Measurements from ENCODE around the gene ZGLP1. TPM values are rescaled to one million over a fixed set of nuclear protein-coding genes. Genes with fewer than 3 reads are reported as not detected.
"Not testable (repeated sequence)": the region's sequence is repeated elsewhere in the genome, so short reads cannot be mapped to it uniquely, and the experiment has no call there.

Gene ZGLP1
- total RNA-seq, 1 donor from 2014 or later, result 1.6 TPM

DNA sequence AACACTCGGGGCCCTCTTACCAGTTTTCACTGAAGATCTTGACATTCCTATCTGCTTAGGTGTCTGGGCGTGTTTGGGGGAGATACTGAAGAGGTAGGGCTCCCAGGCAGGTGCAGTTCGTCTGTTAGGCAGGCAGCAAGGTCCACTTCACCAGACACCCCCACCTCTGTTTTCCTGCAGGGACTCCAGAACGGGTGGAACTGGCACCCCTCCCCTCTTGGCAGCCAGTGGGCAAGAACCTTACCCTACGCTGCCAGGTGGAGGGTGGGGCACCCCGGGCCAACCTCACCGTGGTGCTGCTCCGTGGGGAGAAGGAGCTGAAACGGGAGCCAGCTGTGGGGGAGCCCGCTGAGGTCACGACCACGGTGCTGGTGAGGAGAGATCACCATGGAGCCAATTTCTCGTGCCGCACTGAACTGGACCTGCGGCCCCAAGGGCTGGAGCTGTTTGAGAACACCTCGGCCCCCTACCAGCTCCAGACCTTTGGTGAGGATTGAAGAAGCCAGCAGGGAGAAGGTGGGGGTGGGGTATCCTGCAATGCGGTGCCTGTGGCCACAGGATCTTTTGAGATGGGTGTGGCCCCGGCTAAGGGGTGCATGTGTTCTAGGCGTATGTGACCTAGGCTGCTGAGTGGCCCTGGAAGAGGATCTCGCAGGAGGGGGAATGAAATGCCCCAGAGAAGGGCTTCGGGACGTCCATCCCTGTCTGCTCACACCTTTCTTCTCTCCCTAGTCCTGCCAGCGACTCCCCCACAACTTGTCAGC lies 26.1 kb downstream of the ZGLP1 start:
- FAIRE-seq (no peak), DNase-seq (ENCODE audit: low spot score in 2 of 2) (no peak)

GRCh38 chr19:10282043-10282442 lies 27.6 kb downstream of the ZGLP1 start:
- FAIRE-seq; DNase-seq (ENCODE audit: low spot score in 2 of 2): not testable (repeated sequence)

GRCh38 chr19:10279737-10280442 lies 29.7 kb downstream of the ZGLP1 start:
- FAIRE-seq (no peak), DNase-seq (ENCODE audit: low spot score in 2 of 2) (no peak)

DNA sequence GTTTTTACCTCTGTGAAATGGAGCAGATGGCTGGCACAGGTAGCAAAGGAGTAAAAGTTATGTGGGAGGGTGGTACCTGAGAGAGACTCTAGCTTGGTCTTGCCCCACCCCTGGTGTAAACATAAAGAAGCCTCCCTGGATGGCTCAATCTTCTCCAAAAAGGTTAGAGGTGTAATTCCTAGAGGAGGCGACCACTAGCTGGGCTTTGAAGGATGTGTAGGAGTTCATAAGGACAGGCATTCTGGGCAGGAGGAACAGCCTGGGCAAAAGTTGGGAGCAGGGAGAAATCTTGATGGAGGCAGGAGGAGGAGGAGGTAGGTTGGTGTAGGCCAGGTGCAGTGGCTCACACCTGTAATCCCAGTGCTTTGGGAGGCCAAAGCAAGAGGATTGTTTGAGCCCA lies 30.7 kb downstream of the ZGLP1 start:
- FAIRE-seq, result no peak
- DNase-seq (ENCODE audit: low spot score in 2 of 2), result no peak

- FAIRE-seq, result no peak
- DNase-seq (ENCODE audit: low spot score in 2 of 2), result no peak
These were observed 31.6 kb downstream of the ZGLP1 start for GRCh38 chr19:10277795-10278589.

DNA sequence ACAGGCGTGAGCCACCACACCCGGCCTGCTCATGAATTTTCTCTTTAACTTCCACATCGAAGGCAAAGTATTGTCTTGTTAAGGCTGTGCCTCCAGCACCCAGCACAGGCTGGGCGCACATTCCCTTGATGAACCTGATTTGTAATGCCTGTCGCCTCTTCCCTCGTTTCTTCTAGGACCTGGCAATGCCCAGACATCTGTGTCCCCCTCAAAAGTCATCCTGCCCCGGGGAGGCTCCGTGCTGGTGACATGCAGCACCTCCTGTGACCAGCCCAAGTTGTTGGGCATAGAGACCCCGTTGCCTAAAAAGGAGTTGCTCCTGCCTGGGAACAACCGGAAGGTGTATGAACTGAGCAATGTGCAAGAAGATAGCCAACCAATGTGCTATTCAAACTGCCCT lies 35.0 kb downstream of the ZGLP1 start:
- FAIRE-seq (no peak), DNase-seq (ENCODE audit: low spot score in 2 of 2) (no peak)

DNA sequence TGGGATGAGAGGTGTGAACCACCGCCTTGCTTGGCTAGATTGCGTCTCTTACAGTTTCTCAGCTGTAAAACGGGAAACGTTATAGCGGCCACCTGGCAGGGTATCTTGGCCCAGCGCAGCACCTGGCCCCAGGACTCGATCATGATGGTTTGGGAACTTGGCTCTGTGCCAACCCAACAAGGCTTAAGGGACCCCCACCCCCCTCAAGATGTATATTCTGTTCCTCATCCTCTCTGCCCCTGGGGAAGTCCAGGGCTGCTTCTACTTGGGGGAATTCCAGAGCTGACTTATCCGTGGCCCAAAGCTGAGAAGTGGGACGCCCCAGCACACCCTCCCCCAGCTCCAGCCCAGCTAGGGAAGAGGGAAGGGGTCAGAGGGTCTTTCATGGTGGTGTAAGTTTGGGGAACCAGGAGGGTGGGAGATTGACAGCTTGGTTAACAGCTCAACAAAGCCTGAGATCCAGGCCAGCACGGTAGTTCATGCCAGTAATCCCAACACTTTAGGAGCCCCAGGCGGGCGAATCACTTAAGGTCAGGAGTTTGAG lies 38.0 kb downstream of the ZGLP1 start:
- DNase-seq (ENCODE audit: low spot score in 2 of 2) (no peak), FAIRE-seq (no peak)

- FAIRE-seq (no peak), DNase-seq (ENCODE audit: low spot score in 2 of 2) (peak in 1 of 2 donors; percentile 58)
These were observed 38.8 kb downstream of the ZGLP1 start, which contains the start of gene ICAM1 for GRCh38 chr19:10270616-10271394. TSS of gene ICAM1 (plus strand) at chr19:10271120. CDS start at chr19:10271160, 40 bp downstream.

GRCh38 chr19:10270180-10270615 lies 39.4 kb downstream of the ZGLP1 start:
- no peak for FAIRE-seq

DNA sequence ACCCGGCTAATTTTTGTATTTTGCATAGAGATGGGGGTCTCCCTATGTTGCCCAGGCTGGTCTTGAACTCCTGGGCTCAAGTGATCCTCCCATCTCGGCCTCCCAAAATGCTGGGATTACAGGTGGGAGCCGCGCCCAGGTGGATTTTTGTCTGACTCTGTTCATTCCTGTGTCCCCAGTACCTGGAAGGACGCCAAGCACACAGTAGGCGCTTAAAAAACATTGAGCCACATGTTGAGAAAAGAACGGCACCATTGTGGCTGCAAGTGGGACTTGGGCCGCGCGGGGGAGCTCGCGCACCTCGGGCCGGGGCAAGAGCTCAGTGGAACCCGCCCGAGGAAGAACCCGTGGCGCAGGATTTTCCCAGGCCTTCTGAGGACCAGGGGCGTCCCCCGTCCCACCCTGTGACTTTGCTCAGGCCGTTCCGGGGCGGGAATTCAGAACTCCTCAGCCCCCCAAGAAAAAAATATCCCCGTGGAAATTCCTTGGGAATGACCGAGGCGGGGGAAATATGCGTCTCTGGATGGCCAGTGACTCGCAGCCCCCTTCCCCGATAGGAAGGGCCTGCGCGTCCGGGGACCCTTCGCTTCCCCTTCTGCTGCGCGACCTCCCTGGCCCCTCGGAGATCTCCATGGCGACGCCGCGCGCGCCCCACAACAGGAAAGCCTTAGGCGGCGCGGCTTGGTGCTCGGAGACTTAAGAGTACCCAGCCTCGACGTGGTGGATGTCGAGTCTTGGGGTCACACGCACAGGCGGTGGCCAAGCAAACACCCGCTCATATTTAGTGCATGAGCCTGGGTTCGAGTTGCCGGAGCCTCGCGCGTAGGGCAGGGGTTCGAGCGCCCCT lies 40.1 kb downstream of the ZGLP1 start:
- DNase-seq (ENCODE audit: low spot score in 2 of 2), result peak; percentile 66 to 85
- FAIRE-seq, result no peak

More at GRCh38 chr19:10270180-10270615, 39.4 kb downstream of the ZGLP1 start:
- DNase-seq (ENCODE audit: low spot score in 2 of 2), result peak in 1 of 2 donors; percentile 33

DNA sequence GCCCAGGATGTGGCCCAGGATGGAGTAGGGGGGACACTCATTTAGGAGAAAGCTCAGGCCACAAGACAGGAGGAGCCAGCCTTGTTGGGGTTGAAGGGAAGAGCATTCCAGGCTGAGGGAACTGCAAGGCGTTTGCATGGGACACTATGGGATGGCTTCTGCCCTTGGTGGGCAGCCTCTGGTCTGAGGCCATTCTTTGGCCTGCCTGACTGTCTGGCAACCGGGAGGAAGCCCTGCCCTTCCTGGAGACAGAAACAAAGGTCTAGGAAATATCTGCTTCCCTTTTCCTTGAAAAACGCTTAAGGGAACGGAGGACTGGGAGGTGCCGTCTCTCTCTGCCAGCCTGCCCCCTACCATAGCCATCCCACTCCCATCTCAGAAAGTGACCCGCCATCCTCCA lies 41.5 kb downstream of the ZGLP1 start:
- DNase-seq (ENCODE audit: low spot score in 2 of 2), result no peak
- FAIRE-seq, result no peak

DNA sequence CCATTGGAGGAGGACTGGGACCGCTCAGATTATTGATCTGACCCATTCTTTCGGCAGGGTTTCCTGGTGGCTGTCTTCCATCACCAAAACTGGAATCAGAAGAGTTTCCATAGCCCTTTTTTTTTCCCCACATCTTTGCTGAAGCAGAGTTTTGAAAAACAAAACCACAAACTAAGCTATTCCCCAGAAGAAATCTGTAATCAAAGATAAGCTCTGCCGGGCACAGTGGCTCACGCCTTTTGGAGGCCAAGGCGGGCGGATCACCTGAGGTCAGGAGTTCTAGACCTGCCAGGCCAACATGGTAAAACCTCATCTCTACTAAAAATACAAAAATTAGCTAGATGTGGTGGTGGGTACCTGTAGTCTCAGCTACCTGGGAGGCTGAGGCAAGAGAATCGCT lies 42.9 kb downstream of the ZGLP1 start:
- no peak for FAIRE-seq
- DNase-seq (ENCODE audit: low spot score in 2 of 2), result no peak

GRCh38 chr19:10262771-10263170 lies 46.8 kb downstream of the ZGLP1 start:
- DNase-seq (ENCODE audit: low spot score in 2 of 2) (no peak), FAIRE-seq (no peak)

DNA sequence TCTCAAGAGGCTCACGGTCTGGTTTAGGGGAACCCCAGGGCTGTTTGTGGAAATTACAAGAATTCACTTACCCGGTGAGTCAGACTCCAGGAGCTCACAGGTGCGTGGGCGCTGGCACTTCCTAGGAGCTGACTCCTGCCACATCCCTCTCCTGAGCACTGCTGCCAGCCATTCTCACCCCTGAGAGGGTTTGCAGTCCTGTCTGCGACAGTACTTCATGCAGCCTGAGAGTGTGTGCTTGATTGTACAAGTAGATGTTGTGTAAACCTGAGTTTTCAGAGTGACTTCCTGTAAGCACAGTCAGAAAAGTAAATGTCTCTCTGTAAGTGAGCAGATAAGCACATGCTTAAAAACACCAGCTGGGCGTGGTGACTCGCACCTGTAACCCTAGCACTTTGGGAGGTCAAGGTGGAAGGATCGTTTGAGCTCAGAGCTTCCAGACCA lies 49.5 kb downstream of the ZGLP1 start:
- DNase-seq (ENCODE audit: low spot score in 2 of 2) (no peak), FAIRE-seq (no peak)

- peak; percentile 51 to 73 for DNase-seq (ENCODE audit: low spot score in 2 of 2)
These were observed 50.3 kb downstream of the ZGLP1 start for GRCh38 chr19:10259162-10259905.

GRCh38 chr19:10258080-10258710 lies 51.4 kb downstream of the ZGLP1 start:
- FAIRE-seq, result no peak
- no peak for DNase-seq (ENCODE audit: low spot score in 2 of 2)

More at GRCh38 chr19:10259162-10259905, 50.3 kb downstream of the ZGLP1 start:
- FAIRE-seq, result no peak

GRCh38 chr19:10256970-10257615 lies 52.5 kb downstream of the ZGLP1 start:
- FAIRE-seq, result no peak
- no peak for DNase-seq (ENCODE audit: low spot score in 2 of 2)

Data from frontal cortex (tissue), 4 donors.